ENCODE data around the gene GNG2. TPM values are rescaled to one million over a fixed set of nuclear protein-coding genes. Genes with fewer than 3 reads are reported as not detected.

GNG2 gene
- total and polyA plus RNA-seq, 10 of the 15 experiments (the other 5 are each of a cell fraction or from before 2014, with no cell fraction given), result 31.6 to 114 (median 66.4) TPM

- TF ChIP-seq ZBTB4 (CRISPR knock-in tag; IDR thresholded peaks at IDR 0.05) (no peak), RUNX3 (IDR thresholded peaks at IDR 0.05; ENCODE audit: low read length) (peak; percentile 37; the same call in 1 of the 2 replicates), FOXM1 (IDR thresholded peaks at IDR 0.05; ENCODE audit: low read depth, low read length) (no peak)
- H3K36me3 ChIP-seq (ENCODE audit: control insufficient read depth in 2 of 2, insufficient read depth in 2 of 2, low read length in 1 of 2), result no peaks in the 10 kb centered on the region
- peak overlapping the region; percentile 46 for H3K4me2 ChIP-seq (ENCODE audit: control insufficient read depth, insufficient read depth)
- peaks cover 78% of the 10 kb centered on the region for H3K79me2 ChIP-seq (ENCODE audit: control insufficient read depth, insufficient read depth, low read length)
- peaks cover 55% of the 10 kb centered on the region for H3K4me1 ChIP-seq (ENCODE audit: control insufficient read depth, insufficient read depth, low read length)
- ChIA-PET SMC1A (ENCODE audit: uncharacterized antibody, unreplicated experiment) (interaction anchor here (0.6 to 14.5 kb wide), 5 partner anchors 9 to 1612 kb away, joined by 3 to 254 read pairs (median 9); partner anchors contain the start of gene GNG2), RAD21 (ENCODE audit: unreplicated experiment) (interaction anchor here (1.0 to 15.9 kb wide), 3 partner anchors 10 to 25 kb away, joined by 3 to 197 read pairs (median 44); partner anchors contain the start of gene GNG2), POLR2A (interaction anchor here (0.9 to 4.1 kb wide), 3 partner anchors 9 to 24 kb away, joined by 4 to 22 read pairs (median 10); partner anchors contain the start of gene GNG2), CTCF (interaction anchor here (1.5 to 2.8 kb wide), 3 partner anchors 9 to 25 kb away, joined by 4 to 11 read pairs (median 7); no protein-coding TSS in a partner anchor)
- intact Hi-C loops (cut with micrococcal nuclease; ENCODE audit: unreplicated experiment) (loop anchor here (5.0 kb wide), 1 partner anchor 35 kb away; no protein-coding TSS in a partner anchor), in situ Hi-C loops (cut with MboI) (no loop called here)
- no peak overlapping the region for H2AFZ ChIP-seq (ENCODE audit: control insufficient read depth, low read depth, low read length)
- H3K9me3 ChIP-seq (replicated peaks; ENCODE audit: control insufficient read depth, insufficient read depth, low read length), result no peaks in the 10 kb centered on the region; the same call in 2 of the 3 replicates
- H3K4me3 ChIP-seq, result no peak overlapping the region
- ATAC-seq (peak; percentile 11), DNase-seq (ENCODE audit: low read depth, low spot score) (no peak), FAIRE-seq (peak; percentile 31)
- no peaks in the 10 kb centered on the region for H3K27me3 ChIP-seq (replicated peaks in 1 of 2; ENCODE audit: control insufficient read depth in 2 of 2, insufficient read depth in 2 of 2, low read length in 1 of 2)
- no peaks in the 10 kb centered on the region for H4K20me1 ChIP-seq (ENCODE audit: control insufficient read depth, insufficient read depth)
- 34% methylated on average over 2 of the region's 2 CpGs for WGBS (ENCODE audit: insufficient coverage, insufficient replicate concordance, low lambda C conversion rate, missing lambda C conversion rate)
- peak overlapping the region; percentile 22; the same call in 1 of the 2 replicates for H3K27ac ChIP-seq (ENCODE audit: control insufficient read depth, insufficient read depth)
- BruUV-seq (replicated peaks), result no TSS peak
- H3K9ac ChIP-seq (ENCODE audit: control insufficient read depth, insufficient read depth, low read length), result no peak overlapping the region
Measured at GRCh38 chr14:51871846-51872245, 11.4 kb downstream of the GNG2 start.
